ENCODE measurements around the gene TRIM65. TPM values are rescaled to one million over a fixed set of nuclear protein-coding genes. Genes with fewer than 3 reads are reported as not detected.

Gene TRIM65
- total and polyA plus RNA-seq, 2 of the 13 experiments (the other 11 are each of a cell fraction or from before 2014, with no cell fraction given): 10.3 to 22.4 TPM

DNA sequence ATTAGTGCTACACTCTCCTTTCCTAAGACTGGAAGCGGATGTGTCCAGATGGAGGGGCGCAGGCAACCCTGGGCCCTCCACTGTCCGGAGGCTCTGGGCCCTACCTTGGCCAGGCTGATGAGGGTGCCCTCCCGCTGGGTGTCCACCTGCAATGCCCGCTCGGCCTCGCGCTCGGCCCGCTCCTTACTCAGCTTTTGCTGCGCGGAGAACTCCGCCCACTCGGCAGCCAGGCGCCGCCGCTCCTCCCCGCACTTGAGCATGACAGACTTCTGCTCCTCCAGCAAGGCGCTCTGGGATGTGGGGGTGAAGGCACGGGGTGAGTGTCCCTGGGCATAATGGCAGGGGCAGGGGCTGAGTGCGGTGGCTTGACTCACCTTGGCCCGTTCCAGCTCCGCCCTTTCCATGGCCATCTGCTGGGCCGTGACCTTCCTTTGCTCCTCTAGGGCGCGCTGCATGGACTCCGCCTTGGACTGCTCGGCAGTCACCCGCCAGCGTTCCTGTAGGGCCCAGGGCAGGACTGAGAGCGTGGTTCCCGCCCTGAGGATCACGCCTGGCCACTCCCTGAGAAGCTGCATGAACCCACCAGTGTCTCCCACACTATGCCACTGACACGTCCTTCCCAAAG is 18.0 kb upstream of the TRIM65 start (continued):
- TF ChIP-seq, protein P1, sequence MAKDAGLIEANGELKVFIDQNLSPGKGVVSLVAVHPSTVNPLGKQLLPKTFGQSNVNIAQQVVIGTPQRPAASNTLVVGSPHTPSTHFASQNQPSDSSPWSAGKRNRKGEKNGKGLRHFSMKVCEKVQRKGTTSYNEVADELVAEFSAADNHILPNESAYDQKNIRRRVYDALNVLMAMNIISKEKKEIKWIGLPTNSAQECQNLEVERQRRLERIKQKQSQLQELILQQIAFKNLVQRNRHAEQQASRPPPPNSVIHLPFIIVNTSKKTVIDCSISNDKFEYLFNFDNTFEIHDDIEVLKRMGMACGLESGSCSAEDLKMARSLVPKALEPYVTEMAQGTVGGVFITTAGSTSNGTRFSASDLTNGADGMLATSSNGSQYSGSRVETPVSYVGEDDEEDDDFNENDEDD (CRISPR knock-in tag; IDR thresholded peaks at IDR 0.05; ENCODE audit: borderline replicate concordance): peak; percentile 18; the same call in 1 of the 2 replicates
- TF ChIP-seq BHLHE40 (IDR thresholded peaks at IDR 0.05; ENCODE audit: low read length) (0 out of 2 replicates have a peak, but pooled peaks have one; percentile 4), SOX13 (IDR thresholded peaks at IDR 0.05) (no peak), SOX13 (CRISPR knock-in tag; conservative IDR thresholded peaks at IDR 0.05 in 1 of 2, IDR thresholded peaks at IDR 0.05 in 1 of 2) (no peak), ZNF615 (CRISPR knock-in tag; IDR thresholded peaks at IDR 0.05; ENCODE audit: borderline replicate concordance) (no peak), HOXA9 (CRISPR knock-in tag; IDR thresholded peaks at IDR 0.05; ENCODE audit: borderline replicate concordance) (no peak), JARID2 (CRISPR knock-in tag; IDR thresholded peaks at IDR 0.05; ENCODE audit: insufficient replicate concordance) (no peak), MED13 (CRISPR knock-in tag; IDR thresholded peaks at IDR 0.05) (no peak), ARID2 (CRISPR knock-in tag; IDR thresholded peaks at IDR 0.05; ENCODE audit: borderline replicate concordance) (no peak), YEATS4 (CRISPR knock-in tag; IDR thresholded peaks at IDR 0.05; ENCODE audit: borderline replicate concordance) (no peak), TBP (CRISPR knock-in tag; IDR thresholded peaks at IDR 0.05) (no peak), AKAP8 (CRISPR knock-in tag; IDR thresholded peaks at IDR 0.05) (no peak), MAFG (CRISPR knock-in tag; IDR thresholded peaks at IDR 0.05) (no peak), HNRNPLL (IDR thresholded peaks at IDR 0.05; ENCODE audit: low read depth, low read length, poor library complexity, severe bottlenecking) (peak; percentile 23), JDP2 (CRISPR knock-in tag; IDR thresholded peaks at IDR 0.05; ENCODE audit: borderline replicate concordance) (no peak), NR2F6 (IDR thresholded peaks at IDR 0.05) (0 out of 2 replicates have a peak, but pooled peaks have one; percentile 20), NR2F6 (CRISPR knock-in tag; IDR thresholded peaks at IDR 0.05) (peak; percentile 30; the same call in 1 of the 2 replicates), ZNF234 (CRISPR knock-in tag; conservative IDR thresholded peaks at IDR 0.05) (no peak), SMAD1 (CRISPR knock-in tag; IDR thresholded peaks at IDR 0.05; ENCODE audit: borderline replicate concordance, low read depth) (no peak), RCOR2 (CRISPR knock-in tag; IDR thresholded peaks at IDR 0.05) (no peak)
- TF ChIP-seq, protein P2, sequence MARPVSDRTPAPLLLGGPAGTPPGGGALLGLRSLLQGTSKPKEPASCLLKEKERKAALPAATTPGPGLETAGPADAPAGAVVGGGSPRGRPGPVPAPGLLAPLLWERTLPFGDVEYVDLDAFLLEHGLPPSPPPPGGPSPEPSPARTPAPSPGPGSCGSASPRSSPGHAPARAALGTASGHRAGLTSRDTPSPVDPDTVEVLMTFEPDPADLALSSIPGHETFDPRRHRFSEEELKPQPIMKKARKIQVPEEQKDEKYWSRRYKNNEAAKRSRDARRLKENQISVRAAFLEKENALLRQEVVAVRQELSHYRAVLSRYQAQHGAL (CRISPR knock-in tag; IDR thresholded peaks at IDR 0.05; ENCODE audit: not compliant biosample characterization): no peak
- TF ChIP-seq, protein P3, sequence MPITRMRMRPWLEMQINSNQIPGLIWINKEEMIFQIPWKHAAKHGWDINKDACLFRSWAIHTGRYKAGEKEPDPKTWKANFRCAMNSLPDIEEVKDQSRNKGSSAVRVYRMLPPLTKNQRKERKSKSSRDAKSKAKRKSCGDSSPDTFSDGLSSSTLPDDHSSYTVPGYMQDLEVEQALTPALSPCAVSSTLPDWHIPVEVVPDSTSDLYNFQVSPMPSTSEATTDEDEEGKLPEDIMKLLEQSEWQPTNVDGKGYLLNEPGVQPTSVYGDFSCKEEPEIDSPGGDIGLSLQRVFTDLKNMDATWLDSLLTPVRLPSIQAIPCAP (CRISPR knock-in tag; IDR thresholded peaks at IDR 0.05; ENCODE audit: low read depth): no peak
- TF ChIP-seq, protein P4, sequence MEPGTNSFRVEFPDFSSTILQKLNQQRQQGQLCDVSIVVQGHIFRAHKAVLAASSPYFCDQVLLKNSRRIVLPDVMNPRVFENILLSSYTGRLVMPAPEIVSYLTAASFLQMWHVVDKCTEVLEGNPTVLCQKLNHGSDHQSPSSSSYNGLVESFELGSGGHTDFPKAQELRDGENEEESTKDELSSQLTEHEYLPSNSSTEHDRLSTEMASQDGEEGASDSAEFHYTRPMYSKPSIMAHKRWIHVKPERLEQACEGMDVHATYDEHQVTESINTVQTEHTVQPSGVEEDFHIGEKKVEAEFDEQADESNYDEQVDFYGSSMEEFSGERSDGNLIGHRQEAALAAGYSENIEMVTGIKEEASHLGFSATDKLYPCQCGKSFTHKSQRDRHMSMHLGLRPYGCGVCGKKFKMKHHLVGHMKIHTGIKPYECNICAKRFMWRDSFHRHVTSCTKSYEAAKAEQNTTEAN (CRISPR knock-in tag; conservative IDR thresholded peaks at IDR 0.05): no peak
- TF ChIP-seq, protein P5, sequence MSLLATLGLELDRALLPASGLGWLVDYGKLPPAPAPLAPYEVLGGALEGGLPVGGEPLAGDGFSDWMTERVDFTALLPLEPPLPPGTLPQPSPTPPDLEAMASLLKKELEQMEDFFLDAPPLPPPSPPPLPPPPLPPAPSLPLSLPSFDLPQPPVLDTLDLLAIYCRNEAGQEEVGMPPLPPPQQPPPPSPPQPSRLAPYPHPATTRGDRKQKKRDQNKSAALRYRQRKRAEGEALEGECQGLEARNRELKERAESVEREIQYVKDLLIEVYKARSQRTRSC (CRISPR knock-in tag; IDR thresholded peaks at IDR 0.05; ENCODE audit: low read depth): no peak
- TF ChIP-seq, protein P6, sequence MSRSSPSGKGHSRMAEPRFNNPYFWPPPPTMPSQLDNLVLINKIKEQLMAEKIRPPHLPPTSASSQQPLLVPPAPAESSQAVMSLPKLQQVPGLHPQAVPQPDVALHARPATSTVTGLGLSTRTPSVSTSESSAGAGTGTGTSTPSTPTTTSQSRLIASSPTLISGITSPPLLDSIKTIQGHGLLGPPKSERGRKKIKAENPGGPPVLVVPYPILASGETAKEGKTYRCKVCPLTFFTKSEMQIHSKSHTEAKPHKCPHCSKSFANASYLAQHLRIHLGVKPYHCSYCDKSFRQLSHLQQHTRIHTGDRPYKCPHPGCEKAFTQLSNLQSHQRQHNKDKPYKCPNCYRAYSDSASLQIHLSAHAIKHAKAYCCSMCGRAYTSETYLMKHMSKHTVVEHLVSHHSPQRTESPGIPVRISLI (CRISPR knock-in tag; IDR thresholded peaks at IDR 0.05; ENCODE audit: borderline replicate concordance): no peak

Measured in HepG2 (cell line).